ENCODE results near the gene GPBP1.

Gene GPBP1

DNA sequence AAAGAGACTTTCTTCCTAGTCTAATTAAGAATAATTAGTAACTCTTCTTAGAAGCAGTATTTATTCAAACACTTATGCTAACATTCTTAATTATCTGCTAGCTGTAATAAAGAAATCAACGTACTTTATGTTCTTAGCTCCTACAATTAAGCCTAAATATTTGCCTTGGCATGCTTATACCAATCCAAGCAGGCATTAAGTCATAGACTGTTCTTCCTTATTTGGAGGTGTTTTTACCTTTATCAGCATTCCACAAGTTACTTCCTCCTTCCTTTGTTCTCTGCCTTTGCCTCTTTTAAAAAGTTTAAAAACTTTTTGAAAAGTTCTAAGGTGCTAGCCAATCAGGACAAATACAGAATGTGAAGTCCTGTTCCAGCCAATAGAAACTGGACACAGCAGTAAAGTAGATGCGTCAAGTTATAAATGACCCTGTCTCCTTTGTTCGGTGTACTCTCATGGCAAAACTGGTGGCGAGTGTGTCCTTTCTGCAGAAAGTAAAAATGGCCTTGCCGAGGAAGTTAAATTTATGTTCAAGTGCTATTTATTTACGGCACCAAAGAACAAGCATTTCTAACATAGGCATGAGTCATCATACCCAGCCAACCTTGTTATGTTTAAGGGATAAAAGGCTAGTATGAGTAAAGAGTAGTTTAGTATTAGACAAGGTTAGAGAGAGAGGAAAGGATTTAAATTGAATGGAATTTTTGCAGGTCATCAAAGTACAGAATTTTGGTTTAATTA, 58.6 kb downstream of the GPBP1 start:
- TF ChIP-seq EZH2 (optimal IDR thresholded peaks at IDR 0.05; ENCODE audit: low read depth, low read length) (no peak), CTCF (IDR thresholded peaks at IDR 0.05; ENCODE audit: low read length) (no peak), EZH2phosphoT487 (IDR thresholded peaks at IDR 0.05; ENCODE audit: low read length) (no peak)
- H3K9me2 ChIP-seq (replicated peaks; ENCODE audit: insufficient read depth, low read length): no peaks in the 10 kb centered on the region
- H3K9ac ChIP-seq (ENCODE audit: low read length): no peak overlapping the region
- H3K4me1 ChIP-seq (ENCODE audit: low read length): no peaks in the 10 kb centered on the region
- no peaks in the 10 kb centered on the region for H3K27me3 ChIP-seq (replicated peaks; ENCODE audit: insufficient read depth, low read length)
- no peak overlapping the region for H3K27ac ChIP-seq (ENCODE audit: low read length)
- H3K79me2 ChIP-seq (ENCODE audit: low read length): peaks cover 89% of the 10 kb centered on the region
- no peak for DNase-seq
- H3F3A ChIP-seq (ENCODE audit: insufficient read depth, low read length): no peaks in the 10 kb centered on the region
- no peak overlapping the region for H3K4me3 ChIP-seq (ENCODE audit: low read length)
- no peak overlapping the region for H3K4me2 ChIP-seq (ENCODE audit: low read depth, low read length)
- H2AFZ ChIP-seq (ENCODE audit: low read length): no peak overlapping the region
- H3K9me3 ChIP-seq (replicated peaks; ENCODE audit: insufficient read depth, low read length): no peaks in the 10 kb centered on the region
- no peaks in the 10 kb centered on the region for H4K20me1 ChIP-seq (ENCODE audit: insufficient read depth, low read length)
- peaks cover 6% of the 10 kb centered on the region; the same call in 1 of the 2 replicates for H3K36me3 ChIP-seq (replicated peaks; ENCODE audit: insufficient read depth, low read length)

- H4K20me1 ChIP-seq (ENCODE audit: insufficient read depth, low read length): peaks cover 4% of the 10 kb centered on the region; the same call in 1 of the 2 replicates
- no peak overlapping the region for H3K4me2 ChIP-seq (ENCODE audit: low read depth, low read length)
- H3K79me2 ChIP-seq (ENCODE audit: low read length): peaks cover 17% of the 10 kb centered on the region
- no peak overlapping the region for H3K9ac ChIP-seq (ENCODE audit: low read length)
- peaks cover 7% of the 10 kb centered on the region for H3K36me3 ChIP-seq (replicated peaks; ENCODE audit: insufficient read depth, low read length)
- H3K4me3 ChIP-seq (ENCODE audit: low read length): no peak overlapping the region
- H3K27ac ChIP-seq (ENCODE audit: low read length): no peak overlapping the region
- TF ChIP-seq EZH2 (optimal IDR thresholded peaks at IDR 0.05; ENCODE audit: low read depth, low read length) (no peak), EZH2phosphoT487 (IDR thresholded peaks at IDR 0.05; ENCODE audit: low read length) (no peak)
- H3K27me3 ChIP-seq (replicated peaks; ENCODE audit: insufficient read depth, low read length): no peaks in the 10 kb centered on the region
- H2AFZ ChIP-seq (ENCODE audit: low read length): no peak overlapping the region
- H3F3A ChIP-seq (ENCODE audit: insufficient read depth, low read length): peaks cover 4% of the 10 kb centered on the region
- no peaks in the 10 kb centered on the region for H3K9me2 ChIP-seq (replicated peaks; ENCODE audit: insufficient read depth, low read length)
- H3K9me3 ChIP-seq (replicated peaks; ENCODE audit: insufficient read depth, low read length): no peaks in the 10 kb centered on the region
- no peak for DNase-seq
- H3K4me1 ChIP-seq (ENCODE audit: low read length): 0 out of 2 replicates have a peak, but pooled peaks cover 5% of the 10 kb centered on the region
Measured at GRCh38 chr5:57243286-57244137, 69.7 kb downstream of the GPBP1 start.

DNA sequence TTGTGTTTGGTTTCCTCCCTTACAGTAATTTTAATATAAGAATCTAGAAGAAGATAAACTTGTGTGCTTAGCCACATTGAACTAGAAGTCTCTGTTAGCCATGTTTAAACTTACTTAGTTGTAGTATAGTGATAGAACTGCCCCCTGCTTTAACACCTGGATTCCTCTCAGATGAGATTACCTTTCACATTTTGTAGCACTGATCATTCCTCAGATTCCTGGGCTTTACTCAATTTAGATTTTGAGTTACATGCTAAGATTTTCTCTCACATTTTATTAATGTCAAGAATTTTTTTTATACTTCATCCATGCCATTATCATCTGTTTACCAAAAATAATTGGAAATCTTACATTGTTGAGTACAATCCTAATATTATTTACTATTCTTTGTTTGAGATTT, 70.5 kb downstream of the GPBP1 start:
- Histone ChIP-seq H2AFZ (ENCODE audit: low read length) (no peak overlapping the region), H3K27ac (ENCODE audit: low read length) (no peak overlapping the region), H3K4me1 (ENCODE audit: low read length) (0 out of 2 replicates have a peak, but pooled peaks cover 5% of the 10 kb centered on the region), H4K20me1 (ENCODE audit: insufficient read depth, low read length) (0 out of 2 replicates have a peak, but pooled peaks cover 4% of the 10 kb centered on the region), H3K9ac (ENCODE audit: low read length) (no peak overlapping the region), H3K4me2 (ENCODE audit: low read depth, low read length) (no peak overlapping the region), H3K79me2 (ENCODE audit: low read length) (peaks cover 12% of the 10 kb centered on the region), H3K27me3 (replicated peaks; ENCODE audit: insufficient read depth, low read length) (no peaks in the 10 kb centered on the region), H3K9me3 (replicated peaks; ENCODE audit: insufficient read depth, low read length) (no peaks in the 10 kb centered on the region), H3K4me3 (ENCODE audit: low read length) (no peak overlapping the region), H3K9me2 (replicated peaks; ENCODE audit: insufficient read depth, low read length) (no peaks in the 10 kb centered on the region), H3K36me3 (replicated peaks; ENCODE audit: insufficient read depth, low read length) (peaks cover 7% of the 10 kb centered on the region), H3F3A (ENCODE audit: insufficient read depth, low read length) (peaks cover 4% of the 10 kb centered on the region)
- DNase-seq: no peak
- TF ChIP-seq CTCF (IDR thresholded peaks at IDR 0.05; ENCODE audit: low read length) (no peak), EZH2phosphoT487 (IDR thresholded peaks at IDR 0.05; ENCODE audit: low read length) (no peak), EZH2 (optimal IDR thresholded peaks at IDR 0.05; ENCODE audit: low read depth, low read length) (no peak)
